Measurements from ENCODE around the gene MKRN3. TPM values are rescaled to one million over a fixed set of nuclear protein-coding genes. Genes with fewer than 3 reads are reported as not detected.

MKRN3 gene
- total and polyA plus RNA-seq, 3 donors from 2014 or later = 4.5 to 7.8 (median 6.4) TPM

- no peak for DNase-seq
- Histone ChIP-seq H3K36me3 (ENCODE audit: low read depth, missing control alignments) (no peaks in the 10 kb centered on the region), H3K27ac (no peak overlapping the region), H3K4me1 (no peaks in the 10 kb centered on the region), H3K9me3 (no peaks in the 10 kb centered on the region), H3K27me3 (no peaks in the 10 kb centered on the region), H3K4me3 (no peak overlapping the region)
- 79 to 82% methylated on average over 4 of the region's 4 CpGs for WGBS, 2 donors
- TF ChIP-seq POLR2A (IDR thresholded peaks at IDR 0.05) (no peak), CTCF (IDR thresholded peaks at IDR 0.05) (no peak)
- intact Hi-C loops (cut with DNase I; ENCODE audit: low total_unique reads) = no loop called here
Observed at GRCh38 chr15:23532024-23532423, 33.5 kb upstream of the MKRN3 start.

GRCh38 chr15:23536659-23537058, 28.8 kb upstream of the MKRN3 start:
- WGBS, 2 donors = 79 to 90% methylated on average over 2 to 3 of the region's 3 CpGs
- no peaks in the 10 kb centered on the region for H3K36me3 ChIP-seq (ENCODE audit: low read depth, missing control alignments)

GRCh38 chr15:23538648-23539047, 26.8 kb upstream of the MKRN3 start:
- WGBS, 2 donors = 52 to 65% methylated on average over 4 of the region's 4 CpGs
- intact Hi-C loops (cut with DNase I; ENCODE audit: low total_unique reads) = no loop called here
- Histone ChIP-seq H3K27me3 (no peaks in the 10 kb centered on the region), H3K36me3 (ENCODE audit: low read depth, missing control alignments) (no peaks in the 10 kb centered on the region), H3K27ac (no peak overlapping the region), H3K4me1 (no peaks in the 10 kb centered on the region), H3K4me3 (no peak overlapping the region), H3K9me3 (no peaks in the 10 kb centered on the region)
- TF ChIP-seq POLR2A (IDR thresholded peaks at IDR 0.05) (no peak), CTCF (IDR thresholded peaks at IDR 0.05) (no peak)
- no peak for DNase-seq

More at GRCh38 chr15:23536659-23537058, 28.8 kb upstream of the MKRN3 start:
- no peaks in the 10 kb centered on the region for H3K4me1 ChIP-seq
- no peak overlapping the region for H3K4me3 ChIP-seq
- TF ChIP-seq POLR2A (IDR thresholded peaks at IDR 0.05) = no peak
- no peak for TF ChIP-seq CTCF (IDR thresholded peaks at IDR 0.05)
- no peak for DNase-seq
- no peak overlapping the region for H3K27ac ChIP-seq
- intact Hi-C loops (cut with DNase I; ENCODE audit: low total_unique reads) = no loop called here
- no peaks in the 10 kb centered on the region for H3K27me3 ChIP-seq
- H3K9me3 ChIP-seq = no peaks in the 10 kb centered on the region

- Histone ChIP-seq H3K36me3 (ENCODE audit: low read depth, missing control alignments) (no peaks in the 10 kb centered on the region), H3K4me1 (no peaks in the 10 kb centered on the region), H3K9me3 (no peaks in the 10 kb centered on the region), H3K27ac (no peak overlapping the region), H3K27me3 (no peaks in the 10 kb centered on the region), H3K4me3 (no peak overlapping the region)
- 77 to 80% methylated on average over 4 of the region's 4 CpGs for WGBS, 2 donors
- intact Hi-C loops (cut with DNase I; ENCODE audit: low total_unique reads) = no loop called here
- DNase-seq = no peak
- TF ChIP-seq POLR2A (IDR thresholded peaks at IDR 0.05) (no peak), CTCF (IDR thresholded peaks at IDR 0.05) (no peak)
Observed at GRCh38 chr15:23539892-23540291, 25.6 kb upstream of the MKRN3 start.

- TF ChIP-seq CTCF (IDR thresholded peaks at IDR 0.05) (no peak), POLR2A (IDR thresholded peaks at IDR 0.05) (no peak)
- Histone ChIP-seq H3K9me3 (no peaks in the 10 kb centered on the region), H3K27ac (no peak overlapping the region), H3K36me3 (ENCODE audit: low read depth, missing control alignments) (no peaks in the 10 kb centered on the region), H3K4me1 (no peaks in the 10 kb centered on the region), H3K27me3 (no peaks in the 10 kb centered on the region), H3K4me3 (no peak overlapping the region)
- no peak for DNase-seq
- intact Hi-C loops (cut with DNase I; ENCODE audit: low total_unique reads) = no loop called here
Observed at GRCh38 chr15:23546158-23546557, 19.3 kb upstream of the MKRN3 start.

Data from testis (tissue), 3 donors.